GM12801 (cell line): ENCODE data around the gene CACNG4.

Experiments used
- TF ChIP-seq, protein P1 (sequence below): IDR thresholded peaks from one replicate; pipeline ENCODE4 v1.5.1; 2011; ENCODE audit warnings: control low read depth; ENCODE audit not compliant: insufficient read length; ENCODE audit errors: extremely low read depth

The CACNG4 gene

DNA sequence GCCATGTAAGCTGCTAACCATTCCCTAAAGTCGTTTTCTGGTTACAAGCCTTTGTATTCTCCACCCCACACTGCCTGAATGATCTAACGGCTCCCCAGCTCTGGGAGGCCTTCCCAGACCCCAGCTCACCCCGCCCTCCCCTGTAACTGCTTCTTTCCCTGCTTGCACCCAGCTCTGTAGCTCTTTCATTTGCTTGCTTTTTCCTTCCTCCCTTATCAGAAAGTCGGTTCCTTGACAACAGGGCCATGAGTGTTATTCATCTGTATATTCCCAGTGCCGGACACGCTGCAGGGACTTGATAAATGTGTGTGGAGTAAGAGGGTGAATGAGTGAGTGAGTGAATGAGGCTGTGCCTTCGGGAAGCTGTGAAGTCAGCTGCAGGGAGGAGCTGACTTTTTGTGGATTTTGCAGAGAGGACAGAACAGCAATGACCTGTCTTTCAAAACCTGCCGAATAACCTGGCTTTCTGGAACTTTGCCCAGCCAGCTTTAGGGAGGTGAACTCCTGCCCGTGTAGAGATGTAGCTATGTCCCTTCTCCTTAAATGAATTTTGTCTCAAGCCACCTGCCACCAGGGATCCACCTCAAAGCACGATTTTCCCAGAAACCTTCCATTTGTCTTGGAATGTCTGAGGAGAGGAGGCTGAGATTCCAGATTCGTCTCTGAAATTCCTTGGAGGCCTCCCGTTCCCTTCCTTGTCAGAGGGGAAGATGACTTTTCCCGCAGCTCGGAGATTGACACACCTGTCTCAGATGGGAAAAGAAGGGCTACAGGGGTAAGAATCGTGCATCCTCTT is 20.0 kb upstream of the CACNG4 start:
- TF ChIP-seq, protein P1, sequence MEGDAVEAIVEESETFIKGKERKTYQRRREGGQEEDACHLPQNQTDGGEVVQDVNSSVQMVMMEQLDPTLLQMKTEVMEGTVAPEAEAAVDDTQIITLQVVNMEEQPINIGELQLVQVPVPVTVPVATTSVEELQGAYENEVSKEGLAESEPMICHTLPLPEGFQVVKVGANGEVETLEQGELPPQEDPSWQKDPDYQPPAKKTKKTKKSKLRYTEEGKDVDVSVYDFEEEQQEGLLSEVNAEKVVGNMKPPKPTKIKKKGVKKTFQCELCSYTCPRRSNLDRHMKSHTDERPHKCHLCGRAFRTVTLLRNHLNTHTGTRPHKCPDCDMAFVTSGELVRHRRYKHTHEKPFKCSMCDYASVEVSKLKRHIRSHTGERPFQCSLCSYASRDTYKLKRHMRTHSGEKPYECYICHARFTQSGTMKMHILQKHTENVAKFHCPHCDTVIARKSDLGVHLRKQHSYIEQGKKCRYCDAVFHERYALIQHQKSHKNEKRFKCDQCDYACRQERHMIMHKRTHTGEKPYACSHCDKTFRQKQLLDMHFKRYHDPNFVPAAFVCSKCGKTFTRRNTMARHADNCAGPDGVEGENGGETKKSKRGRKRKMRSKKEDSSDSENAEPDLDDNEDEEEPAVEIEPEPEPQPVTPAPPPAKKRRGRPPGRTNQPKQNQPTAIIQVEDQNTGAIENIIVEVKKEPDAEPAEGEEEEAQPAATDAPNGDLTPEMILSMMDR: no peak

DNA sequence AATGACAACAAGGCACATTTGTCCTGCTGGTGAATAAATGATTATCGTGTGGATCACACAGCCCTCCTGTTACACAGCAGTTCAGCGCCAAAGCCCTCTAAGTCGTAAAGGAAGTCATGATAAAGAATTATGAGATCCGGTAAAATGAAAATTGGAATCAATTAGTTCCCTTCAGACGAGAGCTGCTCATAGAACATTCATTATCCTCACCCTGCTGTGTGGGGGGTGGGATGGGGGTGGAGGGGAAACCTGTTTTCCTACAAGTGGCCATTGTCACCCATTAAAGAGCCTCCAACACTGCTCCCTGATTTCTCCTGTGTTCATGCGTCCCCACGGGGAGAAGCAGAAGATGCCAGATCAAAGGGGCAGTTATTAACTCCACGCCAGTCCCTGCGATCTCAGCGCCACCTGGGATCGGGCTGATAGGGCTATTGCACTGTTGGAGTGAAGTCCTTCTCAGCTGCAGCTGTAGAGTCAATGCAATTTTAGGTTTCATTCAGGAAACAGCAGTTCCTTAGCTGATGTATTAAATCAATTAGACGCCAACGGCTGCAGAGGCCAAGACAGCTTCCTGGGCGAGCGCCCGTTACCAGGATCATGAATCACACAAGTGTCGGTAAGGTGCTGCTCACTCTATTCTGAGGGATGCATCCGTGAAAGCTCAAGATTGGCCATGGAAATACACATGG is 19.2 kb upstream of the CACNG4 start:
- TF ChIP-seq, protein P1: no peak

DNA sequence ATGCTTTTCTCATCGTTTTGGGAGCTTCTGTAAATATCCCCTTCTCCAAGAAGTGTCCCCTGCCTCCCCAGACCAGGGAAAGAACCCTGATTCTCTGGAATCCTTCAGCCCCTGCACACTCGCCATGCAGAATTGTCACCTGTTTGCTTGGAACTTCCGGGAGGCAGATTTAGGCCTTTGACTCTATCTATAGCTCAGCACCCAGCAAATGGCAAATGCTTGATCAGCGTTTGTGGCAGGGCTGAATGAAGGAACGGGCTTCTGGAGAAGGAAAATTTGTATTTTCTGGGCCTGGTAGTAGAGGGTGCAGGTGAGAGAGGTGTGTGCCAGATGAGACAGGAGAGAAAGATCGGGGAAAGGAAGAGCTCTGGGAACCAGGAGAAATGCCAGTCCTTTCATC is 18.3 kb upstream of the CACNG4 start:
- TF ChIP-seq, protein P1: no peak

DNA sequence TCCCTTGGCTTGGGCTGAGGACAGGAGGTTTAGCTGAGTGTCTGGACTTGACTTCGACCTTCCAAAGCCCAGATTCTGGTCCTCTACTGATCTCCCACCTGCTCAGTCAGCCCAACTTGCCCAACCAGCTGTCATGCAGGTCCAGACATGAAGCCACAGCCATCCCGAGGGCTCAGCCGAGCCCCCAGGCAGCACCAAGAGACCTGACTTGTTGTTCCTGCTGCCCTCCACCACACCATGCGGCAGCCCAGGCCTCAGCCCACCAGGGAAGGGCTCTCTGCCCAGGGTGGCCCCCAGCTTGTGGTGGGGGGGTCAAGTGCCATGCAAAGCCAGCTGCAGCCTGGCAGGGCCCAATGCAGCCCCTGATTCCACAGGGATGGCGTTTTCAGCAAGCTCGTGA is 17.2 kb upstream of the CACNG4 start:
- TF ChIP-seq, protein P1: no peak

- TF ChIP-seq, protein P1: no peak
Observed at GRCh38 chr17:66948061-66948750, 16.3 kb upstream of the CACNG4 start.

DNA sequence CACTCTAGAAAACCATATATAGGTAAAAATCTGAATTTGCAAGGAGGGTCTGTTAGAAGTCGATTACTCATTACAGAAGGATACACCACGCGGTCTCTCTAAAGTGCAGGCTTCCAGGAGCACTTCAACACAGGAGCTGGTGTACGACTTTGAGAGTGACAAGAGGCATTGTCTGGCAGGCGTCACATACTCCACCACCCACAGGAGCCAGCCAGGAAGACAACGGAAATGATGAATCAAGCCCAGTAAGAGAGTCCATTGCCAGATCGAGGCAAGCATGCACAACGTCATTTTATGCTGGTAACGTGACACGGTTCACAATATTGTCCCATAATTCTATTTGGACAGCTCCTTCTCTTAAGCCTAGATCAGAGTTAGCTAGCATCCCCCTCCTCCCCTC is 15.0 kb upstream of the CACNG4 start:
- TF ChIP-seq, protein P1: no peak

GRCh38 chr17:66950325-66950724 is 14.2 kb upstream of the CACNG4 start:
- TF ChIP-seq, protein P1: no peak
